Measurements from ENCODE around the gene ZNF362. TPM values are rescaled to one million over a fixed set of nuclear protein-coding genes. Genes with fewer than 3 reads are reported as not detected.

Gene ZNF362
- total RNA-seq, 2 experiments from 2014 or later, result 8.9 to 26.1 TPM

DNA sequence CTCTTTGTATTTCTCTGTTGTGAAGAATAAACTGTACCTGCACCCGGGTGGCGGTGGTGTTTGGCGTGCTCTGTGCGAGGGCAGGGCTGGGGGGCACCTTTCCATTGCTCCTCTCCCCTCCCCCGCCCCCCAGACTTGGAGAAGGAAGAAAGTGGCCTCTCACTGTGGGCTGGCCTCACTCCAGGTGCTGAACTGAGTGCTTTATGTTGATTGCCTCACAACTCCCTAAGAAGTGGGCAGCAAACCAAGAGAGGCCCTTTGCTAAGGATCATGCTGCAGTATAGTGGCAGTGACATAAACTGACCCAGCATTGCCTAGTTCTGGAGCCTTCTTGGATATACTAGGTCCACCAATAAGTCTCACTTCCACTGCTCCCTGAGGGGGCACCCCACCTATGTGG, 44.4 kb downstream of the ZNF362 start:
- H4K20me1 ChIP-seq (ENCODE audit: insufficient read depth, low read length), result no peaks in the 10 kb centered on the region
- CTCF ChIA-PET (ENCODE audit: unreplicated experiment), result no interaction called here
- H3K27ac ChIP-seq (ENCODE audit: low read depth, low read length, poor library complexity, severe bottlenecking), result no peak overlapping the region
- H3K9me3 ChIP-seq (ENCODE audit: low read length), result 0 out of 2 replicates have a peak, but pooled peaks cover 4% of the 10 kb centered on the region
- DNase-seq (ENCODE audit: low spot score), result no peak
- H3K4me2 ChIP-seq (ENCODE audit: low read length), result no peak overlapping the region
- no peak overlapping the region for H2AFZ ChIP-seq (ENCODE audit: low read length)
- no TSS peak for BruUV-seq (replicated peaks)
- H3K4me3 ChIP-seq (ENCODE audit: low read depth, low read length, poor library complexity, severe bottlenecking), result no peak overlapping the region
- H3K4me1 ChIP-seq (ENCODE audit: insufficient read depth, low read length, poor library complexity, severe bottlenecking), result no peaks in the 10 kb centered on the region
- POLR2A ChIA-PET, result no interaction called here
- H3K9me2 ChIP-seq (ENCODE audit: insufficient read depth, low read length), result no peaks in the 10 kb centered on the region
- H3K79me2 ChIP-seq (ENCODE audit: insufficient read depth, low read depth, low read length), result no peaks in the 10 kb centered on the region
- TF ChIP-seq, protein P1, sequence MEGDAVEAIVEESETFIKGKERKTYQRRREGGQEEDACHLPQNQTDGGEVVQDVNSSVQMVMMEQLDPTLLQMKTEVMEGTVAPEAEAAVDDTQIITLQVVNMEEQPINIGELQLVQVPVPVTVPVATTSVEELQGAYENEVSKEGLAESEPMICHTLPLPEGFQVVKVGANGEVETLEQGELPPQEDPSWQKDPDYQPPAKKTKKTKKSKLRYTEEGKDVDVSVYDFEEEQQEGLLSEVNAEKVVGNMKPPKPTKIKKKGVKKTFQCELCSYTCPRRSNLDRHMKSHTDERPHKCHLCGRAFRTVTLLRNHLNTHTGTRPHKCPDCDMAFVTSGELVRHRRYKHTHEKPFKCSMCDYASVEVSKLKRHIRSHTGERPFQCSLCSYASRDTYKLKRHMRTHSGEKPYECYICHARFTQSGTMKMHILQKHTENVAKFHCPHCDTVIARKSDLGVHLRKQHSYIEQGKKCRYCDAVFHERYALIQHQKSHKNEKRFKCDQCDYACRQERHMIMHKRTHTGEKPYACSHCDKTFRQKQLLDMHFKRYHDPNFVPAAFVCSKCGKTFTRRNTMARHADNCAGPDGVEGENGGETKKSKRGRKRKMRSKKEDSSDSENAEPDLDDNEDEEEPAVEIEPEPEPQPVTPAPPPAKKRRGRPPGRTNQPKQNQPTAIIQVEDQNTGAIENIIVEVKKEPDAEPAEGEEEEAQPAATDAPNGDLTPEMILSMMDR (conservative IDR thresholded peaks at IDR 0.05; ENCODE audit: low read length), result no peak
- TF ChIP-seq EZH2phosphoT487 (IDR thresholded peaks at IDR 0.05; ENCODE audit: borderline replicate concordance, low read depth, low read length), result no peak
- intact Hi-C loops (cut with micrococcal nuclease; ENCODE audit: unreplicated experiment), result no loop called here
- H3K36me3 ChIP-seq (ENCODE audit: insufficient read depth, low read length), result peaks cover 8% of the 10 kb centered on the region; the same call in 1 of the 2 replicates

DNA sequence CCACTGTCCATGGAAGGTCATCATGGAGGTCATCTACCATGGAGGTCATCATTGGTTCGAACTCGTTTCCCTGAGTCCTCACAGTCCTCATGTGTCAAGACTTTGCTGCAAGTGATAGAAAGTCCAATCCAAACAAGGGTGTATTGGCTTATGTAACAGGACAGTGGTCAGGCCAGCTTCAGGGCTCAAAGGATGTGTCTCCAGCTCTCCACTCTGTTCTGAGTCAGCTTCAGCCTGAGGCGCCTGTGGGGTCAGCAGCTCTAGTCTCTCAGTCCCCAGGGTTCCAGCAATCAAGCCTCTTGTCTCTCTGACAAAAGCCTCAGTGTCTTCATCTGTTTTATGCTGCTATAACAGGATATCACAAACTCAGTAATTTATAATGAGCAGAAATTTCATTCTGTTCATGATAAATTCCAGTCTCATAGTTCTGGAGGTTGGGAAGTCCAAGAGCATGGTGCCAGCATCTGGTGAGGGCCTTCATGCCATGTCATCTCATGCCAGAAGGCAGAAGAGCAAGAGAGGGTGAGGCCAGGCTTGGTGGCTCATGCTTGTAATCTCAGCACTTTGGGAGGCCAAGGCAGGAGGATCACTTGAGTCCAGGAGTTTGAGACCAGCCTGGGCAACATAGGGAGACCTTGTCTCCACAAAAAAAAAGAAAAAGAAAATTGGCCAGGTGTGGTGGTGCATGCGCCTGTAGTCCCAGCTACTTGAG, 45.1 kb downstream of the ZNF362 start:
- BruUV-seq (replicated peaks), result no TSS peak
- Histone ChIP-seq H3K4me1 (ENCODE audit: insufficient read depth, low read length, poor library complexity, severe bottlenecking) (no peaks in the 10 kb centered on the region), H2AFZ (ENCODE audit: low read length) (no peak overlapping the region), H3K9me3 (ENCODE audit: low read length) (0 out of 2 replicates have a peak, but pooled peaks cover 4% of the 10 kb centered on the region), H3K4me3 (ENCODE audit: low read depth, low read length, poor library complexity, severe bottlenecking) (no peak overlapping the region), H3K9me2 (ENCODE audit: insufficient read depth, low read length) (no peaks in the 10 kb centered on the region), H3K36me3 (ENCODE audit: insufficient read depth, low read length) (peaks cover 8% of the 10 kb centered on the region; the same call in 1 of the 2 replicates), H3K4me2 (ENCODE audit: low read length) (no peak overlapping the region), H4K20me1 (ENCODE audit: insufficient read depth, low read length) (no peaks in the 10 kb centered on the region), H3K27ac (ENCODE audit: low read depth, low read length, poor library complexity, severe bottlenecking) (no peak overlapping the region), H3K79me2 (ENCODE audit: insufficient read depth, low read depth, low read length) (no peaks in the 10 kb centered on the region)
- intact Hi-C loops (cut with micrococcal nuclease; ENCODE audit: unreplicated experiment), result no loop called here
- CTCF ChIA-PET (ENCODE audit: unreplicated experiment), result no interaction called here
- no peak for DNase-seq (ENCODE audit: low spot score)
- POLR2A ChIA-PET, result no interaction called here
- TF ChIP-seq, protein P1 (conservative IDR thresholded peaks at IDR 0.05; ENCODE audit: low read length), result no peak
- TF ChIP-seq EZH2phosphoT487 (IDR thresholded peaks at IDR 0.05; ENCODE audit: borderline replicate concordance, low read depth, low read length), result no peak

DNA sequence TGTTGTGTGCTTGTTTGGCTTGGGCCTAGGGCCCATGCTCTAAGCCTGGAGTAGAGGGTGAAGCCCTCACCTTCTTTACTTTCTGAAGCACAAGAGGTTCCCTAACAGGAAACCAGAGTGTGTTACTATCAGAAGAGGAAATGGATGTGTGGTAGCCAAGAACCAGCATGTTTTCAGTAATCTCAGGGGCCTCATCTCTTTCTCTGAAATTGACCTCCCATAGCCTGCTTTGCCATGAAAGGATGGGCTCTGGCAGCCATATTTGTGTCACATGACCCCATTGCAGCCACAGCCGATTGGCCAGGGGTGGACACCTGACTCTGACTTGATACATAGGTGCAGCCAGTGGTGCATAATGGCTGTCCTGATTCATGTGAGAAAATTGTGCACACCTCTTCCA, 46.0 kb downstream of the ZNF362 start:
- Histone ChIP-seq H3K36me3 (ENCODE audit: insufficient read depth, low read length) (peaks cover 8% of the 10 kb centered on the region; the same call in 1 of the 2 replicates), H3K27ac (ENCODE audit: low read depth, low read length, poor library complexity, severe bottlenecking) (no peak overlapping the region), H3K4me2 (ENCODE audit: low read length) (no peak overlapping the region), H2AFZ (ENCODE audit: low read length) (peak overlapping the region; percentile 51; the same call in 1 of the 2 replicates), H3K79me2 (ENCODE audit: insufficient read depth, low read depth, low read length) (no peaks in the 10 kb centered on the region), H3K4me1 (ENCODE audit: insufficient read depth, low read length, poor library complexity, severe bottlenecking) (no peaks in the 10 kb centered on the region), H3K4me3 (ENCODE audit: low read depth, low read length, poor library complexity, severe bottlenecking) (no peak overlapping the region), H4K20me1 (ENCODE audit: insufficient read depth, low read length) (no peaks in the 10 kb centered on the region), H3K9me2 (ENCODE audit: insufficient read depth, low read length) (no peaks in the 10 kb centered on the region), H3K9me3 (ENCODE audit: low read length) (0 out of 2 replicates have a peak, but pooled peaks cover 4% of the 10 kb centered on the region)
- intact Hi-C loops (cut with micrococcal nuclease; ENCODE audit: unreplicated experiment), result no loop called here
- ChIA-PET POLR2A (no interaction called here), CTCF (ENCODE audit: unreplicated experiment) (no interaction called here)
- peak; percentile 11 for DNase-seq (ENCODE audit: low spot score)
- BruUV-seq (replicated peaks), result no TSS peak
- TF ChIP-seq, protein P1 (conservative IDR thresholded peaks at IDR 0.05; ENCODE audit: low read length), result no peak
- no peak for TF ChIP-seq EZH2phosphoT487 (IDR thresholded peaks at IDR 0.05; ENCODE audit: borderline replicate concordance, low read depth, low read length)
